Subcutaneous abdominal adipose tissue (tissue), 5 donors: Measurements from ENCODE around the gene COA1.

Experiments used
- H3K27ac ChIP-seq: one replicate; pipeline ENCODE4 v1.7.0; 2013; ENCODE audit warnings: low read depth, mild to moderate bottlenecking, inconsistent platforms, low read length, moderate library complexity
- H3K27me3 ChIP-seq, 5 donors: one replicate each; pipeline ENCODE4 v1.7.0; 2013; ENCODE audit warnings: low read length in 5 of 5, inconsistent platforms in 1 of 5; ENCODE audit not compliant: control insufficient read depth in 5 of 5, insufficient read depth in 4 of 5
- H3K36me3 ChIP-seq, 5 donors: one replicate each; pipeline ENCODE4 v1.7.0; 2013; ENCODE audit warnings: low read length in 5 of 5; ENCODE audit not compliant: control insufficient read depth in 5 of 5, insufficient read depth in 5 of 5
- H3K4me1 ChIP-seq, 5 donors: one replicate each; pipeline ENCODE4 v1.7.0; 2013; ENCODE audit warnings: low read length in 5 of 5, mild to moderate bottlenecking in 3 of 5, moderate library complexity in 1 of 5; ENCODE audit not compliant: control insufficient read depth in 5 of 5, insufficient read depth in 5 of 5
- H3K4me3 ChIP-seq, 5 donors: one replicate each; pipeline ENCODE4 v1.7.0; 2013; ENCODE audit warnings: low read length in 5 of 5, low read depth in 1 of 5
- H3K9ac ChIP-seq, 5 donors: one replicate each; pipeline ENCODE4 v1.7.0; 2013; ENCODE audit warnings: low read length in 5 of 5, mild to moderate bottlenecking in 4 of 5, moderate library complexity in 3 of 5
- H3K9me3 ChIP-seq, 5 donors: one replicate each; pipeline ENCODE4 v1.7.0; 2013; ENCODE audit warnings: low read length in 5 of 5; ENCODE audit not compliant: control insufficient read depth in 5 of 5
- donor health status: healthy.
- donor health status: healthy.
- donor health status: healthy.
- donor health status: healthy.
- donor health status: healthy.

Gene COA1

DNA sequence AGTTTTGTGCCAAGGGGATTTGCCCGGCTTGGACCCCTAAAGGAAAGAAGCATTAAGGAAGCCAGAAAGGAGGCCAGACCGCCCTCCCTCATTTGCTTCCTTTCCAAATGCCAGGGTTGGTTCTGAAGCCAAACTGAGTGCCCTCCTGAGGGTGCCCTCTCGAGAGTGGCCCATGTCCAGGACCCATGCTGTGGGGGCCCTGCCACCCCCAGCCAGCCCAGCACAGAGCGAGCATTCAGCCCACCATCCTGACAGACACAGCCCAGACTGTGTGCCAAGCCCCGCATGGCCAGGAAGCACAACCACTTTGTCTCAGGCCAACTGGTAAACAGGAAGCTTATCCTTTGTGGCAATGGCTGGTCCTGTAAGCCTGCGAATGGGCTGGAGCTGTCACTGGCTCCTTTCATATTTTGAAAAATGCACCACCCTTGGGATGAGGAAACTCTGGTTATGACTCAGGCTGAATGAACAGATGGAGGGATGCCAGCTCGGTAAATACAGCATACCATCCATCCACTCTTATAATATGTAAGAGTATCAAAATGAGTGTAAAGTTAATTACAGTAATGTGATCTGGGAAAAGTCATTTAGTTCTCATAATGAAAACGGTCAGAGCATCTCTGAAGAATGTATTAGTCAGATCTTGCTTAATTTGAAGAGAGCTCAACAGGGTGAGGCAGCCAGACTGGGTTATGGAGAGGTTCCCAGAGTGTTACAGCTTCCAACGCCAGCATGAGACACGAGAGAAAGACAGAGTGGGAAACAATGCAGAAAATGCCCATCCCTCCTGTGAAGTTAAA is 81.5 kb downstream of the COA1 start:
- peak overlapping the region; percentile 91 for H3K27ac ChIP-seq
- H3K27me3 ChIP-seq = no peaks in the 10 kb centered on the region
- H3K9me3 ChIP-seq = no peaks in the 10 kb centered on the region
- H3K36me3 ChIP-seq = peaks cover 0 to 18% (median 12%) of the 10 kb centered on the region in 5 donors
- H3K4me3 ChIP-seq = peak overlapping the region in 4 of 5 donors; percentile 14 to 40 (median 26)
- H3K9ac ChIP-seq = peak overlapping the region in 4 of 5 donors; percentile 2 to 63 (median 40)
- H3K4me1 ChIP-seq = peaks cover 20 to 72% (median 32%) of the 10 kb centered on the region in 5 donors

DNA sequence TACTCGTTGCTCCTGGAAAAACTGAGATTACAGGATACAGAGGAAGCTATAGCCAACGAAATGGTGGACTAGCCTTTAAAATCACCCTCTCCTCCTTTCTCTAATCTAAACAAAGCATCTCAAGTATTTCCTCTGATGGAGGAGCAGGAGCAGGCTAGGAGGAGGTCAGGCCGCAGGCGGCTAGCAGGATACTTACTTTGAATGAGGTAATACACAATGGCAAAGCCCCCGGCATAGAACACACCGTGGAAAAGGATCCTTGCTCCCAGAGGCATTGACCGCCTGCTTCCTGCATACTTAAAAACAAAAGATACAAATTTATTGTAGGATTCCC is 82.0 kb downstream of the COA1 start:
- no peaks in the 10 kb centered on the region for H3K9me3 ChIP-seq
- peaks cover 0 to 20% (median 13%) of the 10 kb centered on the region in 5 donors for H3K36me3 ChIP-seq
- no peaks in the 10 kb centered on the region for H3K27me3 ChIP-seq
- H3K9ac ChIP-seq = peak overlapping the region in 3 of 5 donors; percentile 2 to 54 (median 31)
- peaks cover 20 to 72% (median 32%) of the 10 kb centered on the region in 5 donors for H3K4me1 ChIP-seq
- H3K4me3 ChIP-seq = peak overlapping the region in 3 of 5 donors; percentile 14 to 40 (median 21)
- H3K27ac ChIP-seq = peak overlapping the region; percentile 91

DNA sequence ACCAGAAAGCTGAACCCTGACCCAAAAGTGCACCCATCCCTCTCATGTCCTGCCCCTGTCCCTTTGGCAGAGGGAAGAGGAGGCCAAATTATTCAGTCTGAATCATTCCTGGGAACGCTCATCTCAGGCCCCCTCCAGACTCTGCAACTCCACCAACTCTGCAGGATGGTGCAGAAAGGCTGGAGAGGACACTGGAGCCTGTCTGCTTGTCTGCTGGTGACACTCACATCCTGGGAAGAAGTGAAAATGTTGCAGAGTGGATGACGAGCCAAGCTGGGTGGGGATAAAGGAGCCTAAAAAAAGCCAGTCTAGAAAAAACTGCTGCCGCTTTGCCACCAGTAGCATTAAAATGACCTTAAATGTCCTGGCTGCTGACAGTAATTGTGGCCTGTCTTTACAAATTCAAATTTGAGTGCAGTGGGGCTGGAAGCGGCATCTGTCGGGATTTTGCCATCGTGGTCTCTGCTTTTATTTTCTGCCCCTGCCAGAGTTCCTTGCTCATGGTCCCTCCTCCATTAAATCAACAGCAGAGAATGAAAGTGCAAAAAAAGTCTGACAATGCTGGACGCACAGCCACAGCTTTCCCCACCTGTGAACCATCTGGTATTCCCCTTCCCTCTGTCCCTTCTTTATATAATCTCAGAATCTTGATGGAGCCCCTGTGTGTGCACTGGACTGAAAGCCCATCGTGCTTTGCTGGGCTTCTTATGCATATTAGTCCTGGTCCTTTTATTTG is 82.6 kb downstream of the COA1 start:
- Histone ChIP-seq H3K27ac (peak overlapping the region; percentile 91), H3K36me3 (peaks cover 0 to 21% (median 13%) of the 10 kb centered on the region in 5 donors), H3K4me3 (peak overlapping the region in 2 of 5 donors; percentile 9 to 21), H3K27me3 (no peaks in the 10 kb centered on the region), H3K9me3 (no peaks in the 10 kb centered on the region), H3K4me1 (peaks cover 20 to 71% (median 32%) of the 10 kb centered on the region in 5 donors), H3K9ac (peak overlapping the region in 2 of 5 donors; percentile 31 to 54)

DNA sequence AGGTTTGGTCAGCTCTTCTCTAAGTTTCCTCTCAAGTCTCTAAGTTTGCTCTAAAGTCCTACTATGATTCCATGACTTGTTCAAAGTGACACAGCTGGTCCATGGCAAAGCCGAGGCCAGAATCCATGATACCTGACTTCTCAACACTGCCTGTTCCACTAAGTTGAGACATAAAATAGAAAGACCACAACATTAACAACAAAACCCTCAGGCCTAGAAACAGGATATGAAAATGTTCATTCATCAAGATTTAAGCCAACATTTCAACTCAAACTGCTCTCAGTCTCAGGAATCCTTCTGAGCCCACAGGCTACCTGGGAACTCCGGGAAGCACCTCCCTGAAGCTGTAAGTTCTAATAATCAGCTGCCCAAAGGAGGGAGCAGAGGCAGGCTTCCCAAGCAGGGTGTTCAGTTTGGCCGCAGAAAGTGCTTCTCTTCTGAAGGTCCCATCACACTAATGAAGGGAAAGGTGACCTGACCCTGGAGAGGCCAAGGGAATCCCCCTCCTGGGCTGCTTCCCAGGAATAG is 83.6 kb downstream of the COA1 start:
- Histone ChIP-seq H3K27me3 (no peaks in the 10 kb centered on the region), H3K9ac (peak overlapping the region in 1 of 5 donors; percentile 50), H3K9me3 (no peaks in the 10 kb centered on the region), H3K27ac (peak overlapping the region; percentile 91), H3K36me3 (peaks cover 0 to 21% (median 13%) of the 10 kb centered on the region in 5 donors), H3K4me3 (no peak overlapping the region), H3K4me1 (peaks cover 20 to 63% (median 30%) of the 10 kb centered on the region in 5 donors)

DNA sequence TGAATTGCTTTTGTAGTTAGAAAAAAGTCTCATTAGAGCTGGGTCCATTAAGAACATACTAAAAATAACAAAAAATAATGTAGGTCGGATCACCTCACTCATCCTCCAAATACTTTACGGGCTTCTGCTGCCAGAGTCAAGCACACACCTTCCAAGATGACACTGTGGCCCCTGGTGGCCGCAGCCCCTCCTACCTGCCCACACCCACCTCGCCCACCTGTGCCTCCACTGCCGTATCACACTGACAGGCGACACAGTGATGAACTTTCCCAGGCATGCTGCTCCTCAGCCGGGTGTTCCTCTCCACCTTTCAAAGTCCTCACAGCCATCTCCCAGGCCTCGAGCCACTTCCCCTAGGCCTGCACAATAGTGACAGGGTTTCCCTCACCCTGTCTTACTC is 85.5 kb downstream of the COA1 start:
- Histone ChIP-seq H3K4me1 (peaks cover 20 to 60% (median 30%) of the 10 kb centered on the region in 5 donors), H3K9me3 (no peaks in the 10 kb centered on the region), H3K9ac (no peak overlapping the region), H3K36me3 (peaks cover 2 to 30% (median 19%) of the 10 kb centered on the region in 5 donors), H3K4me3 (no peak overlapping the region), H3K27ac (no peak overlapping the region), H3K27me3 (no peaks in the 10 kb centered on the region)

DNA sequence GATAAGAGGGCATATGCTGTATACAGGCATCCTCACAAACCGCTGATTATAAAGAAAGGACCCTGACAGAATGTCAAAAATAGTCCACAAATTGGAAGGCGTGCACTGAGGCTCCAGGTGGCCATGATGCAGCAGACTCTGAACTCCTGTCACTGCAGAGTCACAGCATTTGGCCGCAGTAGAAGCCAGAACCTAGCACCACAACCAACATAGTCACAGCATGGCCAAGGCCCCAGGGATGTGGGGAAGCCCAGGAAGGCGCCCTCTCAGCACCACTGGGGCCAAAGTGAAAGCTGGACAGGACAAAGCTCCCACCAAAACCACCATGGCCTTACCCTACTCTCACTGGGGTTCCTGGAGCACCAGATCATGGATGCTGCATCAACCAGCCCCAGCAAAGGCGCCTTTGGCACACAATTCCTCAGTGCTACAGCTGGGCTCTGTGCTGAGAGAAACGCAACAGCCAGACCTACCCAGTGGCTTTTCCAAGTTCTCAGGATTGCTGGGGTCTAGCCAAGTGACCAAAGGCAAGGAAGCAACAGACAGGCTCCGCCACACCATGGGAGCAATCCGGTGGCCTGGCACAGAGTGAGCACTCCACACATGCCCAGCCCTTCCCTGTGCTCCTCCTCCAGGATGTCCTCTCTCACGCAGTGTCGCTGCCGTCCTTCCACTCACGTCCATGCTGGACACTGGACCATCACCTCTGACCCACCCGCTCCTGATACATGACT is 86.3 kb downstream of the COA1 start:
- Histone ChIP-seq H3K27me3 (no peaks in the 10 kb centered on the region), H3K27ac (no peak overlapping the region), H3K9me3 (no peaks in the 10 kb centered on the region), H3K4me3 (no peak overlapping the region), H3K9ac (no peak overlapping the region), H3K36me3 (peaks cover 2 to 30% (median 19%) of the 10 kb centered on the region in 5 donors), H3K4me1 (peaks cover 12 to 52% (median 23%) of the 10 kb centered on the region in 5 donors)

DNA sequence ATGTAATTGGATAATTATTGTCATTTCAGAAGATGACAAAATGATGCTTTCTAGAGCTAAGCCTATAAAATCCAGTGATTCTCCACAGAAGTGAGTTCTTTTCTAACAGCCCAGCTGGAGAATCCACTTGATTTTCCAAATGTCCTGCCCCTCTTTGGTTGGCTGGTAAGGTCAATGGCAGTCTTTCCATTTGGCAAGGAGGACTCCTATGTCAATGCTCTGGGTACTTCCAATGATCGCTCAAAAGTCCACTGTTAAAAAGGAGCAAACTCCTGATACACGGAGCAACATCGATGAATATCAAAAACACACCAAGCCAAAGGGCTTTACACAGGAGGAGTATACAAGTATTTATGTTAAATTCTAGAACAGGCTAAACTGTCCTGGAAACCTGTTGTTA is 88.6 kb downstream of the COA1 start:
- H3K27me3 ChIP-seq = no peaks in the 10 kb centered on the region
- H3K9me3 ChIP-seq = no peaks in the 10 kb centered on the region
- H3K4me1 ChIP-seq = peaks cover 0 to 28% (median 3%) of the 10 kb centered on the region in 5 donors
- H3K9ac ChIP-seq = no peak overlapping the region
- peak overlapping the region; percentile 39 for H3K27ac ChIP-seq
- peaks cover 14 to 39% (median 30%) of the 10 kb centered on the region in 5 donors for H3K36me3 ChIP-seq
- no peak overlapping the region for H3K4me3 ChIP-seq

DNA sequence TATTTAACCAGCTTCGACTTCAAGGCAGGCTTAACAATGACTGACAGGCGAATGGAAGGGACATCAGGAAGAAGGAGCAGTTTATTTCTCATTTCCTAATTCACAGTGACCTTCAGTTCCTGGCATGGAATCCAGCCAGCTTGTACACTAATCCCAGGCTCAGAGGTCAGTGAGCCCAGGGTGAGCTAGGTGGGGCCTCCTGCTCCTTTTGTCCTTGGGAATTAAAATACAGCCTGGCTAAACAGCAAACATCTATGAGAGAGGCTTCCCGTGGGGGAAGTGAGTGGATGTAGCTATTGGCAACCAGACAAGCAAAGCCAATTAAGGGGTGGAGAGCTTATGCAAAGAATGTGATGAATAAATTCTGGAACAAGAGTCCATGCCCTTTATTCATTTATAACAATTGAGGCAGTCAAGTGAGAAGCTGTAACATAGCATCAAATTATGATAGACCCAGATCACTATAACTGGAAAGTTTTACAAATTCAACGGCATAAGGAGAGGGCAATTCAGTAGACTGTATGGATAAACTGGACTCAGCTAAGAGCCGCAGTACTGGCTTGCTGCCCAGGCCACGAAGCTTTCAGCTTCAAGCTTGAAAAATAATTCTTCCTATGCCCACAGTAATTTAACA is 89.3 kb downstream of the COA1 start:
- Histone ChIP-seq H3K27ac (peak overlapping the region; percentile 39), H3K9me3 (no peaks in the 10 kb centered on the region), H3K4me3 (no peak overlapping the region), H3K27me3 (no peaks in the 10 kb centered on the region), H3K4me1 (peaks cover 0 to 21% (median 3%) of the 10 kb centered on the region in 5 donors), H3K36me3 (peaks cover 16 to 45% (median 36%) of the 10 kb centered on the region in 5 donors), H3K9ac (no peak overlapping the region)

DNA sequence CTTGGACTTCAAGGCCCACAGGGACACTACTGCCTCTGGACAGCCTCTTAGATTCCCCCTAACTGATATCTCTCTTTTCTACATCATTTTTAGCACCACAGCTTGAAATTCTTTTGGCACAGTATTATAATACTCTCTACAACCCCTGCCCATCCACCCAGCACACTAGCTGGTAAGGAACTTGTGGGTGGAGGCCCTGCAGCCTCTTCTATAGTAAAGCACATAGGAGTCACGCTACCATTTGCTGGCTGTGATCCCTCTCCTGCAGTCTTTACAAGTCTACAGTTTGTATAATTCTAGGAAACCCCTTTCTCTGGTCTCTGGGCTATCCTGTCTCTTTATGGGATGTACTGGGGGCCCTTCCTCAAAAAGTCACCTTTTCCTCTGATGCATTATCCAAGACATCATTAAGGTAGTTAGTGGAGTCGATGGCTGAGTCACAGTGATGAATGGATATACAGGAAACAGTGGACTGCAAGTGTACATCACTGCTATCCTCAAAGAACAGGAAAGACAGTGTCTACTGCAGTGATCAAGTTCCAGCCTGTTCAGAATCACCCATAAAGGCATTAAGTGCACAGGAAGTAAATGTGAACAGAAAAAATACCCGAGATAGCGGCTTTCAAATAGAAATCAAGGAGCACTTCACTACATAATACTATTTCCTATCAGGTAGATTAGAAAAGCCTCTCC is 92.1 kb downstream of the COA1 start:
- Histone ChIP-seq H3K27ac (no peak overlapping the region), H3K9ac (no peak overlapping the region), H3K27me3 (no peaks in the 10 kb centered on the region), H3K4me3 (no peak overlapping the region), H3K4me1 (peaks cover 0 to 18% (median 3%) of the 10 kb centered on the region in 5 donors), H3K36me3 (peaks cover 23 to 50% (median 43%) of the 10 kb centered on the region in 5 donors), H3K9me3 (no peaks in the 10 kb centered on the region)
